Neural progenitor cell (in vitro differentiated cells): Measurements from ENCODE around the gene UBE2R2. TPM values are rescaled to one million over a fixed set of nuclear protein-coding genes. Genes with fewer than 3 reads are reported as not detected.

Experiments
- DNase-seq: peaks from one replicate; pipeline ENCODE4 v3.0.0-alpha.2; 2016; ENCODE audit warnings: low spot score
- H2AFZ ChIP-seq: fragments of 200-600 bp; sonication (generic); replicated peaks from 2 replicates; pipeline ENCODE4 v1.6.1; 2016; ENCODE audit warnings: antibody characterized with exemption
- H3F3A ChIP-seq: fragments of 200-600 bp; sonication (generic); 2 replicates; pipeline ENCODE4 v1.6.1; 2016; ENCODE audit warnings: antibody characterized with exemption, low read depth
- H3K27ac ChIP-seq: fragments of 200-600 bp; sonication (generic); 2 replicates; pipeline ENCODE4 v1.5.1; 2016; ENCODE audit warnings: mild to moderate bottlenecking
- H3K27me3 ChIP-seq: fragments of 200-600 bp; sonication (generic); 2 replicates; pipeline ENCODE4 v1.6.1; 2016; ENCODE audit warnings: mild to moderate bottlenecking, moderate library complexity
- H3K36me3 ChIP-seq: fragments of 200-600 bp; sonication (generic); 2 replicates; pipeline ENCODE4 v1.5.1; 2016
- H3K4me1 ChIP-seq: fragments of 200-600 bp; sonication (generic); 2 replicates; pipeline ENCODE4 v1.6.1; 2016; ENCODE audit warnings: mixed run types
- H3K4me2 ChIP-seq: fragments of 200-600 bp; sonication (generic); 2 replicates; pipeline ENCODE4 v1.6.1; 2016
- H3K4me3 ChIP-seq: fragments of 200-600 bp; sonication (generic); 2 replicates; pipeline ENCODE4 v1.5.1; 2016
- H3K79me2 ChIP-seq: fragments of 200-600 bp; sonication (generic); 2 replicates; pipeline ENCODE4 v1.6.1; 2016; ENCODE audit warnings: low read depth
- H3K9ac ChIP-seq: fragments of 200-600 bp; sonication (generic); 2 replicates; pipeline ENCODE4 v1.6.1; 2016
- H3K9me3 ChIP-seq: fragments of 200-600 bp; sonication (generic); 2 replicates; pipeline ENCODE4 v1.5.1; 2016; ENCODE audit warnings: low read depth
- H4K20me1 ChIP-seq: fragments of 200-600 bp; sonication (generic); 2 replicates; pipeline ENCODE4 v1.6.1; 2016; ENCODE audit warnings: low read depth
- H3K27ac Mint-ChIP-seq: 3 replicates; pipeline ENCODE4 v1.8.0; 2021; ENCODE audit warnings: mixed read lengths
- H3K27me3 Mint-ChIP-seq: 2 replicates; pipeline ENCODE4 v1.8.0; 2022; ENCODE audit warnings: low read depth, mild to moderate bottlenecking, inconsistent platforms, moderate library complexity, mixed read lengths; ENCODE audit not compliant: insufficient read depth
- H3K36me3 Mint-ChIP-seq: 3 replicates; pipeline ENCODE4 v1.8.0; 2021; ENCODE audit warnings: mixed read lengths
- H3K4me1 Mint-ChIP-seq: 3 replicates; pipeline ENCODE4 v1.8.0; 2021; ENCODE audit warnings: mixed read lengths
- H3K4me3 Mint-ChIP-seq: 3 replicates; pipeline ENCODE4 v1.8.0; 2021; ENCODE audit warnings: mild to moderate bottlenecking, moderate library complexity, mixed read lengths
- H3K9me3 Mint-ChIP-seq: 3 replicates; pipeline ENCODE4 v1.8.0; 2020; ENCODE audit warnings: mixed read lengths
- EZH2 ChIP-seq: fragments of 200-600 bp; sonication (generic); IDR thresholded peaks from 2 replicates; pipeline ENCODE4 v1.6.1; 2017; ENCODE audit warnings: antibody characterized with exemption, mild to moderate bottlenecking, moderate library complexity
- EZH2phosphoT487 ChIP-seq: fragments of 200-600 bp; sonication (generic); IDR thresholded peaks from 2 replicates; pipeline ENCODE4 v1.6.1; 2017; ENCODE audit warnings: antibody characterized with exemption
- total RNA-seq: library from RNA; depleted of rRNA; stranded (reverse); fragments of >200 nt; gene quantifications from 2 replicates; pipeline ENCODE4 v1.2.3, GENCODE V29; 2015; ENCODE audit warnings: low replicate concordance
- TF ChIP-seq, protein P1 (sequence below): fragments of 200-600 bp; sonication (generic); IDR thresholded peaks from 2 replicates; pipeline ENCODE4 v1.5.1; 2017; ENCODE audit warnings: antibody characterized with exemption, mild to moderate bottlenecking

Gene UBE2R2
- total RNA-seq, 1 donor from 2014 or later, result 68.3 TPM

DNA sequence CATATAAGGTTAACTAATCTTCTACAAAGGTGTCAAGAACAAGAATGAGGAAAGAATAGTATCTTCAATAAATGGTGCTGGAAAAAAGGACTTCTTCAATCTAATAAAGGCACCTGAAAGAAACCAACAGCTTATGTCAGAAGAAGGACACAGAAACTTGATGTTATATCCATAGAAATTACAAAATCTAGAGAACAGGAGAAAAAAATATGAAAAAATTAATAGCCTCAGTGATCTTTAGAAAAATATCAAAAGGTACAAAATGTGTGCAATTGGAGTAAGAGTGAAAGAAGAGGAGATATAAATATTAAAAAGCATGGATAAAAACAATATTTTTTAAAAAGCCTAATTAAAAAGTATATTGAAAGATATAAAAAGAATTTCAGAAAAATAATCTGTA, 40.4 kb upstream of the UBE2R2 start:
- TF ChIP-seq EZH2phosphoT487 (no peak), EZH2 (no peak)
- TF ChIP-seq, protein P1, sequence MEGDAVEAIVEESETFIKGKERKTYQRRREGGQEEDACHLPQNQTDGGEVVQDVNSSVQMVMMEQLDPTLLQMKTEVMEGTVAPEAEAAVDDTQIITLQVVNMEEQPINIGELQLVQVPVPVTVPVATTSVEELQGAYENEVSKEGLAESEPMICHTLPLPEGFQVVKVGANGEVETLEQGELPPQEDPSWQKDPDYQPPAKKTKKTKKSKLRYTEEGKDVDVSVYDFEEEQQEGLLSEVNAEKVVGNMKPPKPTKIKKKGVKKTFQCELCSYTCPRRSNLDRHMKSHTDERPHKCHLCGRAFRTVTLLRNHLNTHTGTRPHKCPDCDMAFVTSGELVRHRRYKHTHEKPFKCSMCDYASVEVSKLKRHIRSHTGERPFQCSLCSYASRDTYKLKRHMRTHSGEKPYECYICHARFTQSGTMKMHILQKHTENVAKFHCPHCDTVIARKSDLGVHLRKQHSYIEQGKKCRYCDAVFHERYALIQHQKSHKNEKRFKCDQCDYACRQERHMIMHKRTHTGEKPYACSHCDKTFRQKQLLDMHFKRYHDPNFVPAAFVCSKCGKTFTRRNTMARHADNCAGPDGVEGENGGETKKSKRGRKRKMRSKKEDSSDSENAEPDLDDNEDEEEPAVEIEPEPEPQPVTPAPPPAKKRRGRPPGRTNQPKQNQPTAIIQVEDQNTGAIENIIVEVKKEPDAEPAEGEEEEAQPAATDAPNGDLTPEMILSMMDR, result no peak
- Histone ChIP-seq H3K9me3 (no peaks in the 10 kb centered on the region), H3K27me3 (no peaks in the 10 kb centered on the region), H3F3A (no peaks in the 10 kb centered on the region), H3K4me3 (no peak overlapping the region), H2AFZ (no peak overlapping the region), H3K79me2 (no peaks in the 10 kb centered on the region), H3K36me3 (no peaks in the 10 kb centered on the region), H3K4me1 (no peaks in the 10 kb centered on the region), H3K9ac (no peak overlapping the region), H3K4me2 (no peak overlapping the region), H3K27ac (no peak overlapping the region), H4K20me1 (no peaks in the 10 kb centered on the region)
- H3K27ac Mint-ChIP-seq, result no peak overlapping the region
- DNase-seq, result no peak
- no peaks in the 10 kb centered on the region for H3K36me3 Mint-ChIP-seq
- H3K27me3 Mint-ChIP-seq, result no peaks in the 10 kb centered on the region
- peaks cover 3% of the 10 kb centered on the region for H3K4me1 Mint-ChIP-seq
- no peak overlapping the region for H3K4me3 Mint-ChIP-seq
- H3K9me3 Mint-ChIP-seq, result no peaks in the 10 kb centered on the region

DNA sequence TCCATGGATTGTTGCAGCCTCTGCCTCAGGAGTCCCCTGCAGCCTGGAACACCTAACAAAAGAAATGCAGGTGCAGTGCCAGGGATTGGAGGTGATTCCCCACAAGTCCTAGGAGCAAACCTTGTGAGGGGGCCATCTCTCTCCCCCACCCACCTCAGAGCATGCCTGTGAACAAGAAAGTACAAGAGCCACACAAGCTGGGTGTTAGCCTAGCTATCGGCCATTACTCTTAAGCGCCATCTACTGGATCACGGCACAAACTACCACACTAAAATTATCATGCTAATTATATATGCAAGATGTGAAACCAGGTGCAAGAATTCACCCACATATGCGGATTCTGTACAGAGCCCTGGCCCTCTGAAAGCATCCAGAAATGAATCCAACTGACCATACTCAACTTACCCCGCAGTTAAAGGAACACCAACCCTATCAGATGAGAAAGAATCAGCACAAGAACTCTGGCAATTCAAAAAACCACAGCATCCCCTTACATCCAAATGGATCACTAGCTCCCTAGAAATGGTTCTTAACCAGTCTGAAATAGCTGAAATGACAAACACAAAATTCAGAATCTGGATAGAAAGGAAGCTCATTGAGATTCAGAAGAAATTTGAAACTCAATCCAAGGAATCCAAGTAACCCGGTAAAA, 38.1 kb upstream of the UBE2R2 start:
- Mint-ChIP-seq H3K27me3 (no peaks in the 10 kb centered on the region), H3K4me3 (no peak overlapping the region), H3K36me3 (no peaks in the 10 kb centered on the region), H3K27ac (no peak overlapping the region), H3K9me3 (no peaks in the 10 kb centered on the region), H3K4me1 (peaks cover 3% of the 10 kb centered on the region)
- no peaks in the 10 kb centered on the region for H3K9me3 ChIP-seq
- no peak overlapping the region for H2AFZ ChIP-seq
- no peaks in the 10 kb centered on the region for H3K36me3 ChIP-seq
- no peak overlapping the region for H3K9ac ChIP-seq
- no peaks in the 10 kb centered on the region for H3K27me3 ChIP-seq
- no peaks in the 10 kb centered on the region for H3K4me1 ChIP-seq
- H3K4me2 ChIP-seq, result no peak overlapping the region
- TF ChIP-seq, protein P1, result peak; percentile 77
- no peak for TF ChIP-seq EZH2
- no peak overlapping the region for H3K27ac ChIP-seq
- no peaks in the 10 kb centered on the region for H3K79me2 ChIP-seq
- no peaks in the 10 kb centered on the region for H4K20me1 ChIP-seq
- H3K4me3 ChIP-seq, result no peak overlapping the region
- H3F3A ChIP-seq, result no peaks in the 10 kb centered on the region
- DNase-seq, result peak; percentile 70

DNA sequence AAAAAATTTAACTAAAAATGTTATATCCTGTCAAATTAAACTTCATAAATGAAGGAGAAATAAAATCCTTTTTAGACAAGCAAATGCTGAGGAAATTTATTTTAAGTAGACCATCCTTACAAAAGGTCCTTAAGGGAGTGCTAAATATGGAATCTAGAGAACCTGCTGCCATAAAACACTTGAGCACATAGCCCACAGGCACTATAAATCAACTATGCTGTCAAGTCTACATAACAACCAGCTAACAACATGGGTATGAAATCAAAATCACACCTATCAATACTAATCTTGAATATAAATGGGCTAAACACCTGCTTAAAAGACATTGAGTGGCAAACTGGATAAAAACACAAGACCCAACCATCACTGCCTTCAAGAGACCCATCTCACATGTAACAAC, 36.7 kb upstream of the UBE2R2 start:
- Histone ChIP-seq H3K79me2 (no peaks in the 10 kb centered on the region), H3K27ac (no peak overlapping the region), H3K4me2 (no peak overlapping the region), H2AFZ (no peak overlapping the region), H3K4me1 (no peaks in the 10 kb centered on the region), H3K9ac (no peak overlapping the region), H3K36me3 (no peaks in the 10 kb centered on the region), H4K20me1 (no peaks in the 10 kb centered on the region), H3K9me3 (no peaks in the 10 kb centered on the region), H3K27me3 (no peaks in the 10 kb centered on the region), H3K4me3 (no peak overlapping the region), H3F3A (no peaks in the 10 kb centered on the region)
- no peak for DNase-seq
- Mint-ChIP-seq H3K27ac (no peak overlapping the region), H3K4me1 (peaks cover 3% of the 10 kb centered on the region), H3K4me3 (no peak overlapping the region), H3K9me3 (no peaks in the 10 kb centered on the region), H3K27me3 (no peaks in the 10 kb centered on the region), H3K36me3 (no peaks in the 10 kb centered on the region)
- TF ChIP-seq, protein P1, result no peak
- TF ChIP-seq EZH2 (no peak), EZH2phosphoT487 (no peak)
